Measurements from ENCODE around the gene CLTA. TPM values are rescaled to one million over a fixed set of nuclear protein-coding genes. Genes with fewer than 3 reads are reported as not detected.

CLTA gene
- total RNA-seq, 1 experiment from 2014 or later: 760 TPM

GRCh38 chr9:36148311-36149051 is 42.2 kb upstream of the CLTA start:
- Histone ChIP-seq H3K4me3 (ENCODE audit: low read depth in 2 of 2, low read length in 2 of 2) (no peak overlapping the region), H3K36me3 (ENCODE audit: control insufficient read depth, insufficient read depth, low read length) (no peaks in the 10 kb centered on the region), H3K27ac (ENCODE audit: low read length) (no peak overlapping the region), H3K9me3 (ENCODE audit: control insufficient read depth, insufficient read depth, low read depth, low read length) (no peaks in the 10 kb centered on the region), H3K4me1 (ENCODE audit: control insufficient read depth, insufficient read depth, low read length) (peaks cover 6% of the 10 kb centered on the region), H3K27me3 (ENCODE audit: control insufficient read depth, insufficient read depth, low read length) (no peaks in the 10 kb centered on the region)
- intact Hi-C loops (cut with micrococcal nuclease; ENCODE audit: unreplicated experiment) (no loop called here), in situ Hi-C loops (cut with HindIII; ENCODE audit: low pct_unique_long_range_greater_than_20kb, low sequenced_read_pairs) (no loop called here)
- ChIA-PET CTCF (interaction anchor here (0.6 to 1.5 kb wide), 3 partner anchors 15 to 18 kb away, joined by 3 to 11 read pairs (median 3); no protein-coding TSS in a partner anchor), POLR2A (interaction anchor here (0.6 to 1.1 kb wide), 2 partner anchors 42 to 50 kb away, joined by 5 to 6 read pairs; partner anchors contain the start of gene CLTA)
- no TSS peak for BruUV-seq (replicated peaks)
- DNase-seq (ENCODE audit: low read depth, low spot score) (no peak), ATAC-seq (peak; percentile 59)
- TF ChIP-seq TCF7L2 (IDR thresholded peaks at IDR 0.05; ENCODE audit: low read depth, low read length): no peak
- no peak for TF ChIP-seq SIN3A (IDR thresholded peaks at IDR 0.05; ENCODE audit: borderline replicate concordance, insufficient read depth, low read depth, low read length)
- TF ChIP-seq POLR2AphosphoS5 (IDR thresholded peaks at IDR 0.05; ENCODE audit: low read depth, low read length): no peak
- TF ChIP-seq REST (IDR thresholded peaks at IDR 0.05; ENCODE audit: insufficient read depth in 1 of 2, low read depth in 2 of 2, low read length in 1 of 2): no peak
- TF ChIP-seq CTCF (IDR thresholded peaks at IDR 0.05): no peak

- in situ Hi-C loops (cut with HindIII; ENCODE audit: low pct_unique_long_range_greater_than_20kb, low sequenced_read_pairs): no loop called here
- POLR2A ChIA-PET: interaction anchor here (0.6 to 1.1 kb wide), 2 partner anchors 41 to 50 kb away, joined by 5 to 6 read pairs; partner anchors contain the start of gene CLTA
- no TSS peak for BruUV-seq (replicated peaks)
Measured at GRCh38 chr9:36149197-36149596, 41.5 kb upstream of the CLTA start.

More at GRCh38 chr9:36149197-36149596, 41.5 kb upstream of the CLTA start:
- no peak for DNase-seq (ENCODE audit: low read depth, low spot score)
- no peaks in the 10 kb centered on the region for H3K36me3 ChIP-seq (ENCODE audit: control insufficient read depth, insufficient read depth, low read length)
- H3K9me3 ChIP-seq (ENCODE audit: control insufficient read depth, insufficient read depth, low read depth, low read length): no peaks in the 10 kb centered on the region
- peaks cover 6% of the 10 kb centered on the region for H3K4me1 ChIP-seq (ENCODE audit: control insufficient read depth, insufficient read depth, low read length)
- no peaks in the 10 kb centered on the region for H3K27me3 ChIP-seq (ENCODE audit: control insufficient read depth, insufficient read depth, low read length)
- intact Hi-C loops (cut with micrococcal nuclease; ENCODE audit: unreplicated experiment): no loop called here
- ATAC-seq: peak; percentile 31; the same call in 1 of the 2 replicates
- no peak overlapping the region for H3K4me3 ChIP-seq (ENCODE audit: low read depth in 2 of 2, low read length in 2 of 2)
- CTCF ChIA-PET: interaction anchor here (0.9 to 1.5 kb wide), 2 partner anchors 14 to 18 kb away, joined by 3 to 11 read pairs; no protein-coding TSS in a partner anchor
- TF ChIP-seq CTCF (IDR thresholded peaks at IDR 0.05) (no peak), TCF7L2 (IDR thresholded peaks at IDR 0.05; ENCODE audit: low read depth, low read length) (no peak), SIN3A (IDR thresholded peaks at IDR 0.05; ENCODE audit: borderline replicate concordance, insufficient read depth, low read depth, low read length) (no peak), POLR2AphosphoS5 (IDR thresholded peaks at IDR 0.05; ENCODE audit: low read depth, low read length) (no peak), REST (IDR thresholded peaks at IDR 0.05; ENCODE audit: insufficient read depth in 1 of 2, low read depth in 2 of 2, low read length in 1 of 2) (no peak)
- H3K27ac ChIP-seq (ENCODE audit: low read length): no peak overlapping the region
